GM19240 (cell line): ENCODE data around the gene MB.

Source experiments
- DNase-seq: peaks from one replicate; pipeline ENCODE4 v3.0.0; 2011; ENCODE audit warnings: low spot score; ENCODE audit not compliant: insufficient read length

Gene MB

DNA sequence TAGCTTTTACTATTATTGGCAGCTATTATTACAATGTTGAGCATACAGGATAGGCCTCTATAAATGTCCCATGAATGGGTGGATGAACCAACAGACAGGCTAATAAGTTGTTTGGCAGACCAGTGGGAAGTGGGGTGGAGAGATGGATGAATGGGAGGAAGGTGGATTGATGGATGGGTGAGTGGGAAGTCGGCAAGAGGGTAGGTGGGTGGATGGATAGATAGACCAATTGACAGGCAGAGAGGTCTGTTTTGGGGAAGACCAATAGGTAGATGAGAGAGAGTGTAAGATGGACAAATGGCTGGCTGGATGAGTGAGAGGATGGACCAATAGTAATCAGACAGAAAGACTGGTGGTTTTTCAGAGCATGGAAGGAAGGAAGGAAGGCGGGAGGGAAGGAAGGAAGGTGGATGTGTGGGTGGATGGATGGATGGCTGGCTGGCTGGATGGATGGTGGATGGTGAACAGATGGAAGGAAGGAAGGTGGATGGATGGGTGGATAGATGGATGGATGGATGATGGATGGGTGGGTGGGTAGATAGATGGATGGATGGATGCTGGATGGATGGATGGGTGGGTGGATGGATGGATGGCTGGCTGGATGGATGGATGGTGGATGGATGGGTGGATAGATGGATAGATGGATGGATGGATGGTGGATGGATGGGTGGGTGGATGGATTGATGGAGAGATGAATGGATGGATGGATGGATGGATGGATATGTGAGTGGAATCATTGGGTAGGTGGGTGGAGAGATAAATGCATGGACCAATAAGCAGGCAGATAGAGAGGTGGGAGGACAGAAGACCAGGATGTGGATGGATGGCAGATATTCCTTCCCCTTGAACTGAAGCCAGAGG, 39.1 kb downstream of the MB start:
- no peak for DNase-seq

GRCh38 chr22:35576671-35577070, 40.5 kb downstream of the MB start:
- DNase-seq = no peak

GRCh38 chr22:35575116-35575748, 41.9 kb downstream of the MB start:
- no peak for DNase-seq

GRCh38 chr22:35572556-35572955, 44.6 kb downstream of the MB start:
- DNase-seq = no peak

DNA sequence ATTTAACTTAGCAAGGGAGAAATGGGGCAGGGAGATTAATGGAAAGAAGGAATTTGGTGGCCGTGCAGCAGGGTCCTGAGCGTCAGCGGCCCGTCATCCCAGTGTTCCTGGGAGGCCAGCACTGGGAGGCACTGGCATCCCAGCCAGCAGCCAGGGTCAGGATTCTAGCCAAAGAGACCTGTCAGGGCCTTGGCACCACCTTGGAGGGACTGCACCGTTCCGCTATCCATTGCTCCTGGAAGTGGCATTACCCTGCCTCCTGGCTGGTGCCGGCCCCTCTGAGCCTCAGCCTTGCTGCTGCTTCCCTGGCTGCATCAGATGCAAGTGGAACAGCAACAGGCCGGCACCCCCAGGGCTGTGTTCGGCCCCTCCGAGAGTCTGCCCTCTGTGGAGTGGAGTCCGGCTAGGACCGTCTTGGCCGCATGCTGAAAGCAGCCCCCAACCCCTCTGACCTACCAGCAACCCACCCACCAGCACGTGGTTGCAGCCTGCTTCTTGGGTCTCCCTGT, 46.4 kb downstream of the MB start:
- no peak for DNase-seq

GRCh38 chr22:35569916-35570315, 47.2 kb downstream of the MB start:
- DNase-seq = no peak

- no peak for DNase-seq
Observed at GRCh38 chr22:35568751-35569739, 48.1 kb downstream of the MB start.

GRCh38 chr22:35567351-35568141, 49.6 kb downstream of the MB start:
- DNase-seq = no peak

- no peak for DNase-seq
Observed at GRCh38 chr22:35564975-35565867, 51.9 kb downstream of the MB start.

GRCh38 chr22:35563211-35563610, 53.9 kb downstream of the MB start:
- DNase-seq = no peak

- DNase-seq = no peak
Observed at GRCh38 chr22:35561796-35562526, 55.2 kb downstream of the MB start.

DNA sequence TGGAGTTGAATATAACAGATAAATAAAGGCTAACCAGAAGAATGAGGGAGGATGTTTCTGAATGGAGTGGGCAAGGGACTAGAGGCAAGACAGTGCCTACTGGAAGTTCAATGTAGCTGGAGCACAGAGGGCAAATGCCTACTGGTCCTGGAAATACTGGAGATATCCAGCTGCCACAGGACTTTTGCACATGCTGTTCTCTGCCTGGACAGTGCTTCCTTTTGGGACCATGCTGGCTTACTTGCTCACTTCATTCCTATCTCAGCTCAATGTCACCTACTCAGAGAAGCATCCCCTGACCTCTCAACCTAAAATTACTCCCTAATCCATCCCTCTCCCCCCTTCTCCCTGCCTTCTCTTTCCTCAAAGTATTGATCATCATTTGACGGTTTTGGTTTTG, 56.3 kb downstream of the MB start:
- DNase-seq = no peak

GRCh38 chr22:35560366-35560765, 56.8 kb downstream of the MB start:
- no peak for DNase-seq

- DNase-seq = no peak
Observed at GRCh38 chr22:35559354-35560005, 57.6 kb downstream of the MB start.

DNA sequence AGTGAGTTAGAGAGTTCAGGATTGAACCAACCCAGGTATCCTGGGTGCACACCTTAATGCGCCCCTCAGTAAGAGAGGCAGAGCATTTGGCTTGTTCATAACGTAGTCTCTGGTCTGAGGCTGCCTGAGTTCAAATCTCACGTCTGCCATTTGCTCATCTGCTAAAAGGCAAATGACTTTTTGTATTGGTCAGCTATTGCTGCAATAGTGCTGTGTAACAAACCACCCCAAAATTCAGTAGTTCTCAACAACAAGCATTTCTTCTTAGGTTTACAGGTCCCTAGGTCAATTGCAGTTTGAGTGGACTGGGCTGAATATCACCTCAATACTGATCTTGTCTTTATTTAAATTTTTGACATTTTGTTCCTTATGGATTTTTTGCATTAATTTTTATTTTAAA, 58.4 kb downstream of the MB start:
- no peak for DNase-seq

DNA sequence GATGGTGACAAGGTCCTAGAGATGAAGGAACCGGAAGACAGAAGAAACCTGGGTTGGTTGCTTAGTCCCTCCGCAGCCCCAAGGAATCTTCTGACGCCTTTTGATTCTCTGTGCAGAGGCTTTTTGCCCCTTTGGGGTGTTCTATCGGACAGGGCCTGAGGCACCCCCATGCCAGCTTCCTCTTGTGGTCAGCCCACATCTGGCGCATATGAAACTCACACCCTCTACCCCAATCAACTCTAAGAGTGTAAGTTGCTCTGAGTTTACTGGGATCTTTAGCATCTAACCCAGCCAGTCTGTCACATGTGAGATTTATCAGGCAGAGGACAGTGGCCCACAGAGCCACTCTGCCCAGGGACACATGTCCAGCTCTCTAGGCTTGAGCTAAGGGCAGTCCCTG, 59.1 kb downstream of the MB start:
- no peak for DNase-seq
